NT2/D1 (cell line): Measurements from ENCODE around the gene LIPN.

Experiments used
- YY1 ChIP-seq: IDR thresholded peaks from 2 replicates; pipeline ENCODE4 v1.6.1; 2011; ENCODE audit not compliant: insufficient read length, insufficient read depth
- ZNF274 ChIP-seq: IDR thresholded peaks from 2 replicates; pipeline ENCODE4 v1.6.1; 2011; ENCODE audit warnings: mild to moderate bottlenecking, low read depth, low read length

DNA sequence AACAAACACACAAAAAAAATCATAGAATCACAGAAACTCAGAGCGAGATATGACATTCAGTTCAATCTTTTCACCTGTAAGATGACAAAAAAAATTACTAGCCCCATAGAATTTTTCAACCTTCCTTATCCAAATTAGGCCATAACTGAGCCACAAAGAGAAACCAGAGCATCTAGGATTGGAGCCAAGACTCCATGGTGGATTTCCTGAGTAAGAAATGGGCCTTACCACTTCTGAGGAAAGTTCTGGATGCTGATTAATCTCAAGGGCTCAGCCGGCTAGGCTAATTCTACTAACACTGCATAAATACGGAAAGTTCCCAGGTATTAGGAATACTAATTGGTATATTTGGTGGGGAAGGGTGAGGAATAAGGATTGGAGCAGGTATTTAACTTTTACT is 59.5 kb downstream of the LIPN start:
- TF ChIP-seq ZNF274 (no peak), YY1 (no peak)
